COLO668 (cell line): ENCODE data around the gene ENSA.
"Not testable (repeated sequence)": the region's sequence is repeated elsewhere in the genome, so short reads cannot be mapped to it uniquely, and the experiment has no call there.

Experiments used
- DNase-seq: peaks from one replicate; lab custom pipeline; 2025; ENCODE audit not compliant: unreplicated experiment; lab: John Stamatoyannopoulos, UW

ENSA gene

GRCh38 chr1:150629115-150629928 lies at the start of gene ENSA:
TSS of gene ENSA (minus strand) at chr1:150629612. CDS start at chr1:150629470, 142 bp downstream.
- peak; percentile 98 for DNase-seq

- DNase-seq = no peak
Observed at GRCh38 chr1:150678988-150679387, 49.6 kb upstream of the ENSA start.

GRCh38 chr1:150674881-150675280 lies 45.5 kb upstream of the ENSA start:
- no peak for DNase-seq

GRCh38 chr1:150663321-150663720 lies 33.9 kb upstream of the ENSA start:
- DNase-seq = no peak

GRCh38 chr1:150662811-150663210 lies 33.4 kb upstream of the ENSA start:
- no peak for DNase-seq

- no peak for DNase-seq
Observed at GRCh38 chr1:150661156-150661555, 31.7 kb upstream of the ENSA start.

- no peak for DNase-seq
Observed at GRCh38 chr1:150660584-150660983, 31.2 kb upstream of the ENSA start.

- not testable (repeated sequence) for DNase-seq
Observed at GRCh38 chr1:150657064-150657463, 27.7 kb upstream of the ENSA start.

GRCh38 chr1:150654635-150655034 lies 25.2 kb upstream of the ENSA start:
- not testable (repeated sequence) for DNase-seq

GRCh38 chr1:150650193-150650592 lies 20.8 kb upstream of the ENSA start:
- DNase-seq = peak; percentile 95

- DNase-seq = no peak
Observed at GRCh38 chr1:150649441-150650075, 20.1 kb upstream of the ENSA start.

GRCh38 chr1:150642296-150642695 lies 12.9 kb upstream of the ENSA start:
- DNase-seq = no peak

- DNase-seq = not testable (repeated sequence)
Observed at GRCh38 chr1:150641126-150641815, 11.9 kb upstream of the ENSA start.

- DNase-seq = peak; percentile 87
Observed at GRCh38 chr1:150638430-150638829, 9.0 kb upstream of the ENSA start.

GRCh38 chr1:150634839-150635622 lies 5.6 kb upstream of the ENSA start:
- DNase-seq = peak; percentile 47

- DNase-seq = no peak
Observed at GRCh38 chr1:150628766-150629114, 672 bp downstream of the ENSA start.

GRCh38 chr1:150627826-150628410 lies 1.5 kb downstream of the ENSA start:
- peak; percentile 14 for DNase-seq

- no peak for DNase-seq
Observed at GRCh38 chr1:150626150-150626549, 3.3 kb downstream of the ENSA start.

GRCh38 chr1:150624546-150624945 lies 4.9 kb downstream of the ENSA start:
- not testable (repeated sequence) for DNase-seq

- not testable (repeated sequence) for DNase-seq
Observed at GRCh38 chr1:150624134-150624533, 5.3 kb downstream of the ENSA start.
